Measurements from ENCODE around the gene TMEM161A.

- TF ChIP-seq POLR2AphosphoS5 (IDR thresholded peaks at IDR 0.05) (no peak), CTCF (IDR thresholded peaks at IDR 0.05) (no peak)
Observed at GRCh38 chr19:19105365-19106055, 32.8 kb downstream of the TMEM161A start.
